ENCODE data around the gene U2AF1L4. TPM values are rescaled to one million over a fixed set of nuclear protein-coding genes. Genes with fewer than 3 reads are reported as not detected.
A peak's percentile ranks its signal among the peaks of the same experiment; 100 is the strongest.

U2AF1L4 gene, protein sequence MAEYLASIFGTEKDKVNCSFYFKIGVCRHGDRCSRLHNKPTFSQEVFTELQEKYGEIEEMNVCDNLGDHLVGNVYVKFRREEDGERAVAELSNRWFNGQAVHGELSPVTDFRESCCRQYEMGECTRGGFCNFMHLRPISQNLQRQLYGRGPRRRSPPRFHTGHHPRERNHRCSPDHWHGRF
- total RNA-seq (62.1 and 62.7 TPM in 2 replicates), polyA plus RNA-seq (89.7 and 170 TPM in 2 replicates), polyA minus RNA-seq (25.5 and 37.3 TPM in 2 replicates)
- total RNA-seq (2013) = 33.3 TPM

DNA sequence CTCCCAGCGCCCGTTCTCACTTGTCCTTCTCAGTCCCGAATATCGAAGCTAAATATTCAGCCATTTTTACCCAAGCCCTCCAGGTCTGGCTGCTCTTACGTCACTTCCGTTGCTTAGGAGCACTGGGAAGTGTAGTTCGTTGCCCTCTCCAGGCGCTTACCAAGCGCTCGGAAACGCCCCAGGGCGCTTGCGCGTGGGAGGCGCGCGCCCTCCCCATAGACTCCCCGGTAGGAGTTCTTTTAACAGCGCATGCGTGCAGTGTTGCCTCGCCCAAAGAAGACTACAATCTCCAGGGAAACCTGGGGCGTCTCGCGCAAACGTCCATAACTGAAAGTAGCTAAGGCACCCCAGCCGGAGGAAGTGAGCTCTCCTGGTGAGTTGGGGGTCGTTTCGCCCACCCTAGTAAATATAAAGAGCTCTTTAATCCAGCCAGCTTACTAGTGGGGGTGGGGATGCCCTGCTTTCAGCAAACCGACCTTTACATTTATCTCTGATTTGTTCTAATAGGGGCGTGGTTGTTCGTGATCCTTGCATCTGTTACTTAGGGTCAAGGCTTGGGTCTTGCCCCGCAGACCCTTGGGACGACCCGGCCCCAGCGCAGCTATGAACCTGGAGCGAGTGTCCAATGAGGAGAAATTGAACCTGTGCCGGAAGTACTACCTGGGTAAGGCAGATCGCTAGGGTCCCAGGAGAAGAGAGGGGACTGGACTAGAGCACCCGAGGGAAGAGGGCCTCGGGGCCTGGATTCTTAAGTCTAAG is at the start of gene U2AF1L4, which contains the start of gene PSENEN:
Gene U2AF1L4, minus strand, starts transcription at position 91 of the 759 bp plus-strand sequence. Its CDS starts 27 bp downstream, at position 64.
Gene PSENEN, plus strand, starts transcription at position 324 of the 759 bp plus-strand sequence. Its CDS starts 280 bp downstream, at position 604.
- TF ChIP-seq, protein P1, sequence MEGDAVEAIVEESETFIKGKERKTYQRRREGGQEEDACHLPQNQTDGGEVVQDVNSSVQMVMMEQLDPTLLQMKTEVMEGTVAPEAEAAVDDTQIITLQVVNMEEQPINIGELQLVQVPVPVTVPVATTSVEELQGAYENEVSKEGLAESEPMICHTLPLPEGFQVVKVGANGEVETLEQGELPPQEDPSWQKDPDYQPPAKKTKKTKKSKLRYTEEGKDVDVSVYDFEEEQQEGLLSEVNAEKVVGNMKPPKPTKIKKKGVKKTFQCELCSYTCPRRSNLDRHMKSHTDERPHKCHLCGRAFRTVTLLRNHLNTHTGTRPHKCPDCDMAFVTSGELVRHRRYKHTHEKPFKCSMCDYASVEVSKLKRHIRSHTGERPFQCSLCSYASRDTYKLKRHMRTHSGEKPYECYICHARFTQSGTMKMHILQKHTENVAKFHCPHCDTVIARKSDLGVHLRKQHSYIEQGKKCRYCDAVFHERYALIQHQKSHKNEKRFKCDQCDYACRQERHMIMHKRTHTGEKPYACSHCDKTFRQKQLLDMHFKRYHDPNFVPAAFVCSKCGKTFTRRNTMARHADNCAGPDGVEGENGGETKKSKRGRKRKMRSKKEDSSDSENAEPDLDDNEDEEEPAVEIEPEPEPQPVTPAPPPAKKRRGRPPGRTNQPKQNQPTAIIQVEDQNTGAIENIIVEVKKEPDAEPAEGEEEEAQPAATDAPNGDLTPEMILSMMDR (IDR thresholded peaks at IDR 0.05) = no peak
- no peak for TF ChIP-seq EZH2 (IDR thresholded peaks at IDR 0.05; ENCODE audit: borderline replicate concordance, insufficient read depth, low read depth, low read length, poor library complexity, severe bottlenecking)
- Histone ChIP-seq H3K4me2 (replicated peaks; ENCODE audit: low read depth, low read length, poor library complexity, severe bottlenecking) (peak within 1 kb of the TSS; percentile 87), H3K4me1 (ENCODE audit: control insufficient read depth in 2 of 2, insufficient read depth in 2 of 2, low read length in 2 of 2) (peaks cover 38 to 63% of the 10 kb centered on the region in 2 donors), H3K9ac (ENCODE audit: low read length) (peak within 1 kb of the TSS; percentile 93), H3K27ac (ENCODE audit: low read length in 2 of 2) (peak within 1 kb of the TSS; percentile 98), H3K27me3 (replicated peaks in 1 of 4; ENCODE audit: control extremely low read depth in 1 of 4, control insufficient read depth in 3 of 4, insufficient read depth in 4 of 4, low read length in 3 of 4) (no peaks in the 10 kb centered on the region), H4K20me1 (ENCODE audit: control insufficient read depth, insufficient read depth, low read length, poor library complexity, severe bottlenecking) (no peaks in the 10 kb centered on the region), H3K36me3 (replicated peaks in 1 of 2; ENCODE audit: control extremely low read depth in 1 of 2, control insufficient read depth in 1 of 2, extremely low read depth in 1 of 2, insufficient read depth in 2 of 2, low read length in 1 of 2) (no peaks in the 10 kb centered on the region), H2AFZ (ENCODE audit: insufficient read depth, low read depth, low read length, poor library complexity, severe bottlenecking) (peak within 1 kb of the TSS; percentile 77), H3K4me3 (ENCODE audit: control extremely low read depth in 1 of 5, extremely low read depth in 1 of 5, insufficient read depth in 1 of 5, low read depth in 2 of 5, low read length in 4 of 5) (peak within 1 kb of the TSS; percentile 66 to 93 (median 91)), H3K79me2 (ENCODE audit: control insufficient read depth, insufficient read depth, low read length) (peaks cover 70% of the 10 kb centered on the region), H3K9me3 (ENCODE audit: control extremely low read depth in 1 of 3, control insufficient read depth in 2 of 3, insufficient read depth in 1 of 3, low read length in 2 of 3) (no peaks in the 10 kb centered on the region)
- H3K4me3 Mint-ChIP-seq = peak within 1 kb of the TSS; percentile 94
- POLR2A ChIA-PET = interaction anchor here (0.5 to 2.3 kb wide), 10 partner anchors 11 to 535 kb away, joined by 3 to 17 read pairs (median 4); partner anchors contain the start of genes COX6B1, HSPB6 and KMT2B
- H3K9me3 Mint-ChIP-seq (ENCODE audit: insufficient read depth) = no peaks in the 10 kb centered on the region
- intact Hi-C loops (cut with micrococcal nuclease) = loop anchor here (1.0 to 10.0 kb wide), 5 partner anchors 28 to 469 kb away; partner anchors contain the start of genes ALKBH6, ARHGAP33, HCST and ZNF146
- H3K27me3 Mint-ChIP-seq = no peaks in the 10 kb centered on the region
- peak; percentile 99 for DNase-seq
- H3K4me1 Mint-ChIP-seq = peaks cover 63% of the 10 kb centered on the region
- peak within 1 kb of the TSS; percentile 98 for H3K27ac Mint-ChIP-seq
- CTCF ChIA-PET = interaction anchor here (0.6 to 2.3 kb wide), 3 partner anchors 43 to 158 kb away, joined by 3 to 4 read pairs (median 4); no protein-coding TSS in a partner anchor
- ATAC-seq (ENCODE audit: low read depth) = peak; percentile 44
- 2% methylated on average over 29 of the region's 40 CpGs for WGBS (ENCODE audit: insufficient coverage)
